GM12892 (cell line): ENCODE data around the gene ERCC4.

Experiments used
- POLR2A ChIP-seq: IDR thresholded peaks from 2 replicates; pipeline ENCODE4 v1.6.1; 2011; ENCODE audit warnings: low read depth, low read length, control low read depth
- POLR2AphosphoS5 ChIP-seq: IDR thresholded peaks from 2 replicates; pipeline ENCODE4 v1.6.1; 2011; ENCODE audit warnings: low read depth, low read length, control low read depth
- TAF1 ChIP-seq: IDR thresholded peaks from 2 replicates; pipeline ENCODE4 v1.6.1; 2011; ENCODE audit warnings: low read depth, mild to moderate bottlenecking, control low read depth, low read length, borderline replicate concordance

GRCh38 chr16:14001521-14001920, 81.6 kb downstream of the ERCC4 start:
- no peak for TF ChIP-seq POLR2A
- TF ChIP-seq POLR2AphosphoS5, result no peak
- no peak for TF ChIP-seq TAF1
